GM21576 (cell line): ENCODE data around the gene NCKAP1.
"Not testable (repeated sequence)": the region's sequence is repeated elsewhere in the genome, so short reads cannot be mapped to it uniquely, and the experiment has no call there.

ENCODE experiments used
- ATAC-seq: cut with Tn5 transposase; IDR thresholded peaks from one replicate; pipeline ENCODE4 v1.9.1; 2021; ENCODE audit warnings: mild to moderate bottlenecking, moderate library complexity; ENCODE audit not compliant: unreplicated experiment

NCKAP1 gene

GRCh38 chr2:183038341-183039300 lies at the start of gene NCKAP1:
TSS of gene NCKAP1 (minus strand) at chr2:183038457. CDS start at chr2:183038099, 358 bp downstream.
- ATAC-seq, result peak; percentile 74

GRCh38 chr2:183081911-183082310 lies 43.7 kb upstream of the NCKAP1 start:
- no peak for ATAC-seq

GRCh38 chr2:183079139-183079775 lies 41.0 kb upstream of the NCKAP1 start:
- ATAC-seq, result peak; percentile 28

- ATAC-seq, result peak; percentile 93
These were observed 40.3 kb upstream of the NCKAP1 start, which contains the start of gene DUSP19 for GRCh38 chr2:183078464-183079138. TSS of gene DUSP19 (plus strand) at chr2:183078747. CDS start at chr2:183078934, 187 bp downstream.

GRCh38 chr2:183078163-183078463 lies 39.9 kb upstream of the NCKAP1 start:
- no peak for ATAC-seq

GRCh38 chr2:183072177-183072576 lies 33.9 kb upstream of the NCKAP1 start:
- ATAC-seq, result no peak

- no peak for ATAC-seq
These were observed 32.9 kb upstream of the NCKAP1 start for GRCh38 chr2:183070942-183071844.

GRCh38 chr2:183069174-183069573 lies 30.9 kb upstream of the NCKAP1 start:
- ATAC-seq, result no peak

GRCh38 chr2:183068561-183068960 lies 30.3 kb upstream of the NCKAP1 start:
- no peak for ATAC-seq

GRCh38 chr2:183063083-183063482 lies 24.8 kb upstream of the NCKAP1 start:
- peak; percentile 89 for ATAC-seq

- no peak for ATAC-seq
These were observed 22.4 kb upstream of the NCKAP1 start for GRCh38 chr2:183060571-183061231.

GRCh38 chr2:183059561-183059960 lies 21.3 kb upstream of the NCKAP1 start:
- no peak for ATAC-seq

GRCh38 chr2:183057333-183057985 lies 19.2 kb upstream of the NCKAP1 start:
- ATAC-seq, result peak; percentile 53

- no peak for ATAC-seq
These were observed 11.2 kb upstream of the NCKAP1 start for GRCh38 chr2:183049420-183049819.

- not testable (repeated sequence) for ATAC-seq
These were observed 9.3 kb upstream of the NCKAP1 start for GRCh38 chr2:183047486-183048125.

- not testable (repeated sequence) for ATAC-seq
These were observed 5.3 kb upstream of the NCKAP1 start for GRCh38 chr2:183043580-183043979.

GRCh38 chr2:183040604-183041003 lies 2.3 kb upstream of the NCKAP1 start:
- no peak for ATAC-seq

- peak; percentile 29 for ATAC-seq
These were observed 510 bp downstream of the NCKAP1 start for GRCh38 chr2:183037553-183038340.
